MM.1S (cell line): Measurements from ENCODE around the gene IFNG.

Experiments
- EZH2 ChIP-seq: fragments of 300-600 bp; sonication (generic); optimal IDR thresholded peaks from 2 replicates; pipeline ENCODE3; 2017; ENCODE audit warnings: low read depth, mild to moderate bottlenecking, antibody characterized with exemption, low read length, mixed read lengths
- EZH2phosphoT487 ChIP-seq: fragments of 300-600 bp; sonication (generic); IDR thresholded peaks from 2 replicates; pipeline ENCODE4 v1.6.1; 2018; ENCODE audit warnings: antibody characterized with exemption, low read length
- TF ChIP-seq, protein P1 (sequence below): fragments of 300-600 bp; sonication (generic); IDR thresholded peaks from 2 replicates; pipeline ENCODE4 v1.5.1; 2016; ENCODE audit warnings: antibody characterized with exemption, low read length, mixed read lengths

DNA sequence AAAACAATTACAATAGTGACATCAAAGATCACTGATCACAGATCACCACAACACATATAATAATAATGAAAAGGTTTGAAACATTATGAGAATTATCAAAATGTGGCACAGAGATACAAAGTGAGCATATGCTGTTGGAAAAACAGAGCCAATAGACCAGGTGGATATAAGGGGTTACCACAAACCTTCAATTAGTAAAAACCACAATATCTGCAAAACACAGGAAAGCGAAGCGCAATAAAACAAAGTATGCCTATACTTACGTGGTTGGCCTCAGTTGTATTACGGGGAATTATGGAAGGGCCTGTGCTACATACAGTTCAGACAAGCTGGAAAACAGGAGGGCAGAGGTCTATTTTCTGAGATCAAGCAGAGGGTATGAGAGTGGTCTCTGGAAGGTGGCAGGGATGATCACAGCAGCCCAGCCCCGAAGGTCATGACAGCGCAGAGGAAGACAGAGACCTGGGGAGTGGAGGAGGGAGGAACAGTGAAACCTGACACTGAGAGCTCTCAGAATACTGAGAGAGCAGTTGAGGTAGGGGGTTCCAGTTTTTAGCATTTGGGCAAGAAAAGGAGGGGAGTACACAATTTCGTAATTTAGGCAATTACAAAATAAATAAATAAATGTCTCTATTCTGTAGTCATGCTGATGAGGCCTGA lies 41.3 kb downstream of the IFNG start:
- TF ChIP-seq, protein P1, sequence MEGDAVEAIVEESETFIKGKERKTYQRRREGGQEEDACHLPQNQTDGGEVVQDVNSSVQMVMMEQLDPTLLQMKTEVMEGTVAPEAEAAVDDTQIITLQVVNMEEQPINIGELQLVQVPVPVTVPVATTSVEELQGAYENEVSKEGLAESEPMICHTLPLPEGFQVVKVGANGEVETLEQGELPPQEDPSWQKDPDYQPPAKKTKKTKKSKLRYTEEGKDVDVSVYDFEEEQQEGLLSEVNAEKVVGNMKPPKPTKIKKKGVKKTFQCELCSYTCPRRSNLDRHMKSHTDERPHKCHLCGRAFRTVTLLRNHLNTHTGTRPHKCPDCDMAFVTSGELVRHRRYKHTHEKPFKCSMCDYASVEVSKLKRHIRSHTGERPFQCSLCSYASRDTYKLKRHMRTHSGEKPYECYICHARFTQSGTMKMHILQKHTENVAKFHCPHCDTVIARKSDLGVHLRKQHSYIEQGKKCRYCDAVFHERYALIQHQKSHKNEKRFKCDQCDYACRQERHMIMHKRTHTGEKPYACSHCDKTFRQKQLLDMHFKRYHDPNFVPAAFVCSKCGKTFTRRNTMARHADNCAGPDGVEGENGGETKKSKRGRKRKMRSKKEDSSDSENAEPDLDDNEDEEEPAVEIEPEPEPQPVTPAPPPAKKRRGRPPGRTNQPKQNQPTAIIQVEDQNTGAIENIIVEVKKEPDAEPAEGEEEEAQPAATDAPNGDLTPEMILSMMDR, result no peak
- TF ChIP-seq EZH2, result no peak
- no peak for TF ChIP-seq EZH2phosphoT487
